Right lung (tissue), 5 donors: Measurements from ENCODE around the gene LIN28B. TPM values are rescaled to one million over a fixed set of nuclear protein-coding genes. Genes with fewer than 3 reads are reported as not detected.
"Not testable (repeated sequence)": the region's sequence is repeated elsewhere in the genome, so short reads cannot be mapped to it uniquely, and the experiment has no call there.

Experiments
- DNase-seq, 2 donors: peaks; one replicate each; pipeline ENCODE4 v3.0.0-alpha.2; 2013
- polyA plus RNA-seq, 5 donors: library from polyadenylated mRNA; unstranded; fragments of 120-200 nt; gene quantifications; one replicate each; pipeline versions ENCODE4 v1.2.1 to v1.2.3, GENCODE V29; 2013; ENCODE audit warnings: inconsistent platforms in 1 of 5, low replicate concordance in 1 of 5; ENCODE audit not compliant: insufficient read length in 5 of 5, insufficient read depth in 1 of 5

LIN28B gene
- polyA plus RNA-seq, 5 donors: 0.12 to 0.37 (median 0.27) TPM

DNA sequence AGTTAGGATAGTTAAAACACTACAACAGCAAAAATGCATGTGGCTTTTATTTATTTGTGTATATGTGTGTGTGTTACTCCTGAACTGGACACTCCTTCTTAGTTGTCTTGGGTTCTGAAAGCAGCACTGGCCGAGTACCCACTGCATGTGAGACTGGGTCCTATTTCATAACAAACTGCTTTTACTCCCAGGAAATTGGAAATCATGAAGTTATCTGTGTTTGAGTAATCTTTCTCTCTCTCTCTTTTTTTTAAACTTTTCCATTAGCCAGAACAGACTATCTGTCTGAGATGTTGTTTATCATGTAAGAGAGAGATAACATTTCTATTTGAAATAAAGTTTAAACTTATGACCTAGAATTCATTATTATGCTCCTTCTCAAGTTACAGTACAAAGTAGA is 110.4 kb downstream of the LIN28B start:
- no peak for DNase-seq

- no peak for DNase-seq
Observed at GRCh38 chr6:105068407-105068806, 111.5 kb downstream of the LIN28B start.

DNA sequence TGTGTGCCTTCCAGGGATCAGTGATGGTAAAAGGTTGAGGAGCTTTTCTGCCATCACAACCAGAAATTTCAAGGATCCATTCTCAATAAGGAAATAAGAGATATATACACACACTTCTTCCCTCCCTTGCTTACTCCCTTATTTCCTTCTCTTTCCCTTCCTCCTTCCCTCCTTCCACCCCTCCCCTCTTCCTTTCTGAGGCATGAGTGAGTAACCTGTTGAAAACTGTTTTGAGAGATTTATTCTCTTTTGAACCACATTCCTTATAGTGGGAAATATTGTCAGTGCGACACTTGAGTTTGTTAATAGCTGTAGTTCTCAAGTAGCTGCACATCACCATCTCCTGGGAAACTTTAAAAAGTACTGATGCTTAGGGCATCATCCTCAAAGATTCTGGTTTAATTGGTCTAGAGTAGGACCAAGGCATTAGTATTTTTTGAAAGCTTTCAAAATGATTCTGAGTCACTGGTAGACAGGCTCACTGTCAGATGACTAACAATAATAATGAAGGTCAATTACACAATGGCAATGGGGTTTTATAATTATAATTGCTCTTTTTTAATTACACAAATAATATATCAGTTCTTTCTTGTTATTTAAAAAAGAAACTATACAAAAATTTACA is 113.0 kb downstream of the LIN28B start:
- DNase-seq: no peak

- DNase-seq: no peak
Observed at GRCh38 chr6:105072798-105073199, 115.9 kb downstream of the LIN28B start.

DNA sequence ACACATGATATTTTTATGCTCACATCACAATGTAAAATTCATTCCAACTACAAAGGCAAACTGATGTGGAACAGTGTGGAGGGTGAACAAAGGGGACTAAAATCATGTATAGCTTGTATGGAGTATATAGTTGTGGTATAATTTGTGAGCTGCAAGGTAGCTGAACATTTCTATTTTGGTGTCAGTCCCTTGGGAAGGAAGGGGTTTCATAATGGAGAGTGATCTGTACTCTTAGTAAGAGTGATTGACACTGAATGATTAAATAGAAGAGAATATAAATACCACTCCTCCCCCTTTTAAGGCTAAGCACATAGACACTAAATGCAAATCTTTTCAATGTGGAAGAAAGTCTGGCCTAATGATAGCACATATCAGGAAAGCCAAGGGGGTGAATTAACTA is 118.3 kb downstream of the LIN28B start:
- no peak for DNase-seq

- DNase-seq: not testable (repeated sequence)
Observed at GRCh38 chr6:105076418-105076817, 119.5 kb downstream of the LIN28B start.

GRCh38 chr6:105077596-105078385 is 120.9 kb downstream of the LIN28B start:
- DNase-seq: peak in 1 of 2 donors; percentile 43

DNA sequence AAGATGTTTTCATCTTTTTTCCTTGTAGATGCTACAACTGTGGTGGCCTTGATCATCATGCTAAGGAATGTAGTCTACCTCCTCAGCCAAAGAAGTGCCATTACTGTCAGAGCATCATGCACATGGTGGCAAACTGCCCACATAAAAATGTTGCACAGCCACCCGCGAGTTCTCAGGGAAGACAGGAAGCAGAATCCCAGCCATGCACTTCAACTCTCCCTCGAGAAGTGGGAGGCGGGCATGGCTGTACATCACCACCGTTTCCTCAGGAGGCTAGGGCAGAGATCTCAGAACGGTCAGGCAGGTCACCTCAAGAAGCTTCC is 121.4 kb downstream of the LIN28B start:
- DNase-seq: no peak

- no peak for DNase-seq
Observed at GRCh38 chr6:105080279-105080678, 123.4 kb downstream of the LIN28B start.

DNA sequence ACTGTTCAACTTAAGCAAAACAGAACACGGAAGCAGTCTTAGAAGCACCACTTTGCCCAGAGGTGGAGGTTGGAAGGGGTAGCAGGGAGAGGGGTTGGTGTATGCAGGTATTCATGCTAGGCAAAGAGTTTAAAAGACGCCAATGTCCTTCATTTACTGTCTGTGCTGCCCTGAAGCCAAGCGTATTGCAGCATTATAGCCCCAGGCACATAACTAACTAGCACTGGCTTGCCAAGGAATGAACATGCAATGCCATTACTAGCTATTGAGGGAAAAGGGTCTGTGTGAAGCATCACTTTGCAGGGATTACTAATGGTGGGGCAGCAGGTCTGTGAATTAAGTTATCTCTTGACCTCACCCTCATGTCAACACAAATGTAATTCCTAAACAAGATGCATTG is 124.8 kb downstream of the LIN28B start:
- DNase-seq: not testable (repeated sequence)

GRCh38 chr6:105087571-105088211 is 130.8 kb downstream of the LIN28B start:
- DNase-seq: peak; percentile 37 to 55

DNA sequence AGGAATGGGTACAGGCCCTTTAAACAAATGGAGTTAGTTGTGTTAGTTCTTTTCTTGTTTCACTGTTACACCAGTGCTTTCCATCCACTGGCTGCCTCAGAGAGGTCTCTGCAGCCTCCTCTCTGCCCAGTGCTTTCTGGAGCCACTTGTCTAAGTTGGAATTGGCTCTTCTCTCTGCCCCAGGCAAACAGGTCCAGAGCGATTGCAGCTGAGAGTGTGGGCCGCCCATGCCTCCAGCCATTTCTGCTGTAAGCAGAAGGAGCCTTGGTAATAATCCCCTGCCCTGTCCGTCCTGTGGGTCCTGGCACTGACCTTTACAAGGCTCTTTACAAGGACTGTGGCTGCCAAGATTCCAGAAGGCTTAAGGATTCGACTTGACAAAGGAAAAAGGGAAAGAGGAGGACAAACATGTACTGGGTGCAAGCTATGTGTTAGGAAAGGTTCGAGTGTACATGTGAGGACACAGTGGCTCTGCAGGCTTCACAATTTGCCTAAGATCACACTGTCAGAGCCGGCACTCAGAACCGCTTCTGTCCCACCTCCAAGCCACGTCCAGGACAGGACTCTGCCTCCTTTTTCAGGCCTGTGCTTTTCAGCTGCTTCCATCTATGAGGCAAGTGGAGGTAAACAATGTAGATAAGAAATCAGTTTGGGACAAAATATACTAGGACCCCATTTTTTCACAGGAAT is 134.4 kb downstream of the LIN28B start:
- DNase-seq: no peak

- no peak for DNase-seq
Observed at GRCh38 chr6:105094133-105094640, 137.3 kb downstream of the LIN28B start.

DNA sequence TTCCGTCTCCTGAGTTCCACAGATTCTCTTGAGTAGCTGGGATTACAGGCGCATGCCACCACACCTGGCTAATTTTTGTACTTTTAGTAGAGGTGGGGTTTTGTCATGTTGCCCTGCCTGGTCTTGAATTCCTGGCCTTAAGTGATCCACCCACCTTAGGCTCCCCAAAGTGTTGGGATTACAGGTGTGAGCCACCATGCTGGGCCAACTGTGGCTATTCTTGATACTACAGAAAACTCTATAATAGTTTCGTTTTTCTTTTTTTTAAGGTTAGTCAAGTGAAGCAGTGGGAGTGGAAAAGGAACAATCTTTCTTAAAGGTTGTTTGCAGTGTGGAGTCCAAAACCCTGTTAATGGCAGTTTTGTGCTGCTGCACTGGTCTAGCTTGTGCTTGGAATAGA is 138.2 kb downstream of the LIN28B start:
- DNase-seq: no peak

DNA sequence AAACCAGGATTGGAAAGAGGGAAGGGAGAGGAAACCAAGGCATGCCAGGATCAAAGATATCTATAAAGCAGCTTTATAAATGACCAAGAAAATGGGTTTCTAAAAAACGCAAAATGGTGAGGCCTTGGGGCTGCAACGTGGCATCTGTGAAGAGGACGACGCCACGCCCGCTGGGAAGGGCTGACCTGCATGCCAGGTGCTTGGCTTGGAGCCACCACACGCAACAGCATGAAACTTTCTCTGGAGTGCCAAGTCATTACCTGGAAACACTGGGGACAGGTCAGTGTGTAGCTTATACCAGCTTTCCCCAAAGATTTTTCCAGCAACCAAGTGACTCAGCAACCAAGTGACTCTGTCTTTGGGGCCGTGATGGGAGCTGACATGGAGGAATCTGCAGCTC is 140.4 kb downstream of the LIN28B start:
- no peak for DNase-seq

- DNase-seq: no peak
Observed at GRCh38 chr6:105099371-105099770, 142.5 kb downstream of the LIN28B start.

DNA sequence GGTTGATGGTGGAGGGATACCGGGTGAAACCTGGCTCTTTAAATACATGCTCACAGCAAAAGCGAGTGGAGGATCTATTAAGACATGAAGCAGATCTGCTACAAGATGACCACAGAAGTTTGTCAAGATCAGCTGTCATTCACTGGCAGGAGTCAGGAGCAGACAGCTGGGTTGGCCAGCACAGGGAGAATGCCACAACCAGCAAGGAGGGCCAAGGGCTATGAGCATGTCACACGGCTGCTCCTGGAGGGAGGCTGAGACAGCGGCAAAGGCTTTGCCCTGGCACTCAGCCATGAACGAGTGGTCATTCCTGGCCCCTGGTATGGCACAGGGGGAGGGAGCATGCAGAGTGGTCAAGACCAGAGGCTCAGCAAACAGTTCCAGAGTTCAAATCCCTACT is 145.3 kb downstream of the LIN28B start:
- DNase-seq: no peak

GRCh38 chr6:105105094-105105493 is 148.2 kb downstream of the LIN28B start:
- DNase-seq: no peak

DNA sequence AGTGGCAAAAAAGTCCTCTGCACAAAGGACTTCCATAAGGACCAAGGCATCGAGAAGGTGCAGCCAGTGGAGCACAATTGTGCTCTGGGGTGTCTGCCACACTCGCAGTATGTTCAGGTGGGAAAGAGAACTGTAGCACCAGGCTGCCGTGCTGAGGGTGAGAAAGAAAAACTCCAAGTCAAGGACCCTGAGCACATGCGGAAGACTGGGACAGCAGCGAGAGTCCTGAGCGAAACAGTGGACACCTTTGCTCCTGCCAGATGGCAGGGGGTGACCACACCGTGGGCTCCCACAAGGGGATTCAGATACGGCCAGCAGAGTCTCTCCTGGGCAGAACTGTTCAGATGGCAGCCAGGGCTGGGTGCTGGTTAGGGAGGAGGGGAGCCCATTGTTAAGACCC is 149.4 kb downstream of the LIN28B start:
- DNase-seq: no peak

GRCh38 chr6:105107207-105107606 is 150.3 kb downstream of the LIN28B start:
- no peak for DNase-seq

- DNase-seq: no peak
Observed at GRCh38 chr6:105108631-105109262, 151.8 kb downstream of the LIN28B start.
